CD4-positive, alpha-beta T cell treated with Interleukin-4 for 1 hour (primary cell): ENCODE measurements around the gene CPNE1.

Experiments used
- DNase-seq, 2 donors: peaks; one replicate each; pipeline ENCODE4 v3.0.0-alpha.2; 2020 to 2022

Gene CPNE1

DNA sequence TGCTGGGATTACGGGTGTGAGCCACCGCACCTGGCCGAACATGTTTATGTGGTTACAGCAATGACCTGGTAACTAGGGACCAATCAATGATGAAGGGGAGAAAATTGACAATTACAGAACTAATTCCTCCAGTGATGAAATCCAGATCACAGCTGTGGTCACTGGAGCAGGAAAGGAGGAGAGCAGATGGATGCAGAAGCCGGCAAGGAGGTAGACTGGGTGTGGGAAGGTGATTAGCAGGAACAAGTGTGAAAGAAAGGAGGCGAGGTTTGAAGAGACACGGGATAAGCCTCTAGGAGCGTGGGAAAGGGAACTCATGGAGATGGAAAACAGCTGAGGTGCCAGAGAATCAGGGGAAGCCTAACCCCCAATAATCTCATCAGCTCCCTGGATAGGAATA lies 66.2 kb downstream of the CPNE1 start:
- no peak for DNase-seq

DNA sequence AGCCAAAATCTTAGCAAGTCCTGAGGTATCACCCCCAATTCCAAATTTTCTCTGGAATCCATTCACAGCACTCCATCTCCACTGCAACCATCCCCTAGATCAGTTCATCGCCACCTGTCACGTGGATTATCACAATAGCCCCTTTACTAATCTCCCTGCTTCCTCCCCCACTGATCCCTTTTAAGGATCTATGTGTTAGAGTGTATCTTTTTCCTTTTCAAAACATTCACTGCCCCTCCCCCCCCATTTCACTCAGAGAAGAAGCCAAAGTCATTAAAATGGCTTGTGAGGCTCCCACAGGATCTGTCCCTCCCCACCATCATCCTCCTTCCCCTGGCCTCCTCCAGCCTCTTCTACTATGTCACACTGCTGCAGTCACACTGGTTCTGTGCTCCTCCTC lies 67.5 kb downstream of the CPNE1 start:
- DNase-seq, result no peak

DNA sequence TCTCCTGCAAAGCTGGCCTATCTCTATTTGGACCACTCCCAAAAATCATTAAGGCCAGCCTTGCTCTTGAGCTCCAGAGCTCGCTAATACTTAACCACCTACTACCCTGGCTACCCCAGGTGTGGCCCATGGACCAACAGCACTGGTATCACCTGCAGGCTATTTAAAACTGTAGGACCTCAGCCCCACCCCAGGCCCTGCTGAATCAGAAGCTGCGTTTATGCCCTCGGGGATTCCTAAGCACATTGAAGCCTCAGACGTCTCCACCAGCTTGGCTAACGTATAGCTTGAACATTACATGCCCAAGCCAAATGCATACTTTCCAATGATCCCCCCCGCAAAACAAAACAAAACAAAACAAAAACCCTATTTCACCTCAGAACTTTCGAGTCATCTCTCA lies 68.8 kb downstream of the CPNE1 start:
- DNase-seq, result no peak

DNA sequence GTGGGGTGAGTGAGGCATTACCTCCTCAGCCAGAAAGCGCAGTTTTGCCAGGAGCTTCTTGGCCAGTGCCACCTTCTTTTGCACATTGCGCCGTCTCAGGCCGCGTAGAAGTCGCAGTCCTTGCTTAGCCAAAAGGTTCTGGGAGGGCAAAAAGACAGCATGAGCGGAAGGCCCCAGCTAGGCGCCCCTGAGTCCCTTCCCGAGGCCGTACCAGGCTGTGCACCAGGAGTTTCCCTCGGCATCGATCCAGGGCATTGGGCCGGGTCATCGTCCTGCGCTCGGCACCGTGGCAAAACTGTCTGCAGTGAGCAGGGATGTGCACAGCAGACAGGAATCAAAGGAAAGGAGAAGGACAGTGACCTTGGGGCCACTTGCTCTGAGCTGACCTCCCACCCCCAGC lies 69.2 kb downstream of the CPNE1 start:
- no peak for DNase-seq

DNA sequence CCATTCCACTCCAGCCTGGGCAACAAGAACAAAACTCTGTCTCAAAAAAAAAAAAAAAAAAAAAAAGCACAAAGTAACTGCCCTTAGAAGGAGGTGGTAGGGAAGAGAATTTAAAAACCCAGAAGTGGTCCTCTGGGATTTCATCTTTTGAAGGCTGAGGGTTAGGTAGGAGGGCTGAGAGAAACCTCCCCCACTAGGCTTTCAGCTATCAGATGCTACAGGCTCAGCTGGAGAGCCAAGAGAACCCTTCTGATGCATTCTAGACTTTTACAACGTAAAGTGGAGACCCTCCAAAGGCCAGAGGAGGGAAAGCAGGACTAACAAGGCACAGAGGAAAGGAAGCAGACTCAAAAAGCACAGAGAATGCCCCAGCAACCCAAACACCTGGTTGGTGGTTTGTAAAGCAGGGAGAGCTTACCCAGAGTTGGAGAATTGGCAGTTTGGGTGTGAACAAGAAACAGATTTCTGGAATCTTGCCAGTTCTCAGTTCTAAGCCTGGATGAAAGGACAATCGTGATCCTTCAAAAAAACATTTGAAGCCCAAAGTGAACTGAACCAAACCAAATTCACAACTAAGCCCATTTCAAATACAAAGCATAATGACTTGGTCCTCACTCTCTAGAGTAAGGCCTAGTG lies 72.2 kb downstream of the CPNE1 start:
- no peak for DNase-seq

DNA sequence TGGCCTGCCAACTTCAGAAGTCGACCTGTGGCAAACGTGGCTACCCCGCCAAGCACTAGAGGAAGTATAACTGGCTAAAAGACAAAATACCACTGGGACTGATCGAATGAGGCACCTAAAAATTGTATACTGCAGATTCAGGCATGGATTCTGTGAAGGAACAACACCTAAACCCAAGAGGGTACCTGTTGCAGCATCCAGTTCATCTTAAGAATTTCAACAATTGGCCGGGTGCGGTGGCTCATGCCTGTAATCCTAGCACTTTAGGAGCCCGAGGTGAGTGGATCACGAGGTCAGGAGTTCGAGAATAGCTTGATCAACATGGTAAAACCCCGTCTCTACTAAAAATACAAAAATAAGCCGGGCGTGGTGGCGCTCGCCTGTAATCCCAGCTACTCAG lies 76.3 kb downstream of the CPNE1 start:
- no peak for DNase-seq

DNA sequence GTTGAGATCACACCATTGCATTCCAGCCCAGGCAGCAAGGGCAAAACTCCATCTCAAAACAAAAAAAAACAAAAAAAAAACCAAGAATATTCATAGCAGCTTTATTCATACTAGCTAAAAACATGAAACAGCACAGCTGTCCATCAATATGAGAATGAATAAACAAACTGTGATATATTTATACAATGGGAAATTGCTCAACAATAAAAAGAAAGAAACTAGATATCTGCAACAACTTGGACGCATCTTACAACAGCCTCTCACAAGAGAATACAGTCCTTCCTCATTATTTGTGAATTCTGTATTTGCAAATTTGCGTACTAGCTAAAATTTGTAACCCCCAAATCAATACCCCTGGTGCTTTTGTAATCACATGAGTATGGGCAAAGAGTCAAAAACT lies 77.3 kb downstream of the CPNE1 start:
- DNase-seq, result no peak

DNA sequence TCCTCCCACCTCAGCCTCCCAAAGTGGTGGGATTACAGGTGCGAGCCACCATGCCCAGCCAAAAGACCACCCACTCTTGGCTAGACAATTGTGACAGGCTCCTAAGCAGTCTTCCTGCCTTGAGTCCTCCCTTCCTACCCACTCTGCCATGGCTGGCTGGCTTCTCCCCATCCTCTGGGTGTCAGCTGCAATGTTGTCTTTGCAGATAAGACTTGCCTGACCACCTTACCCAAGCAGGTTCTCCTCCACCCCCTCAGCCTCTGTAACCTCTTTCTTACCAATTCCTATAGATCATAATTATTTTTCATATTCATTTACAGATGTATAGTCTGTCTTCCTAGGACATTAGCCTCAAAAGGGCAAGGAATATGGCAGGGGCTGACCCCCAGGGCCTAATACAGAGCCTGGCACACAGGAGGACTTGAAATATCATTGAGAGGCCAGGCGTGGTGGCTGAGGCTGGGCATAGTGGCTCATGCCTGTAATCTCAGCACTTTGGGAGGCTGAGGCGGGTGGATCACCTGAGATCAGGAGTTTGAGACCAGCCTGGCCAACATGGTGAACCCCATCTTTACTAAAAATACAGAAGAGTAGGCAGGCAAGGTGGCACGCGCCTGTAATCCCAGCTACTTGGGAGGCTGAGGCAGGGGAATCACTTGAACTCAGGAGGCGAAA lies 77.8 kb downstream of the CPNE1 start:
- DNase-seq, result no peak

DNA sequence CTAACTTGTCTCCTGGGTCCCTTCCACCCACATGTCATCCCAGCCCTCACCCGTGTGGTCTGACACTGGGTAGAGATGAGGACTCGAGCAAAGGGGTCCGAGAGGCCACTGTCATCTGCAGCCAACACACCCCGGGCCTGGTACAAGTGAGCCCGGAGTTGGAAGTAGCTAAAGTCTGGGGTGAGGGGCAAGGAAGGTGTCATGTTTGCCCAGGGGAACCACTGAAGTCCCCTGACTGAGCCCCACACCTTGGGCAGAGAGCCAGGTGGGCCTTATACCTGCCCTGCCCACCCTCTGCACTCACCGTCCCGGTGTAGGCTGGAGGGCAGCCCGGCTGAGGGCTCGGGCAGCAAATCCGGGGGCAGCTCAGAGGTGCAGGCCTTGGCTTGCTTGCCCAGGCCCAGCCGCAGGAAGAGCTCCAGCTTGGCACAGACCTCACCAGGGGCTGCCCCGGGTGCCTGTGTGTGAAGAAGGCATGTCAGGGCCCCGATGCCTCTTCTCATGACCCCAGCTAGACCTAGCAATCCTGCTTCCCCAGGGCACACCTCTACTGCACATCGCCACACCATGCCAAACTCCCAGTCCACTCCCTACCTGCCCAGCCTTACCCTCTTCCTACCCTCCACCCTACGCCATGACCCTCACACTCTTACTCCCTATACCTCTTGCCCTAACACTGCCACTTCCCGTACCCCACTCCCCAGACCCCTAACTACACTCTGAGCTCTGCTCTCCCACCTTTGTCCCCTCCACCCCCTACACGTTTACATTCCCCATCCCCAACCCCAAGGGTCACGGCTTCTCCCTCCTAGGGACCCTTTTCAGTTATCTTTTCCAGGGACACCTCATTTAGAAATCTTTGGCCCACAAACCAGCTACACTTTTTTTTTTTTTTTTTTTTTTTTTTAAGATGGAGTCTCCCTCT lies 80.8 kb downstream of the CPNE1 start:
- no peak for DNase-seq

DNA sequence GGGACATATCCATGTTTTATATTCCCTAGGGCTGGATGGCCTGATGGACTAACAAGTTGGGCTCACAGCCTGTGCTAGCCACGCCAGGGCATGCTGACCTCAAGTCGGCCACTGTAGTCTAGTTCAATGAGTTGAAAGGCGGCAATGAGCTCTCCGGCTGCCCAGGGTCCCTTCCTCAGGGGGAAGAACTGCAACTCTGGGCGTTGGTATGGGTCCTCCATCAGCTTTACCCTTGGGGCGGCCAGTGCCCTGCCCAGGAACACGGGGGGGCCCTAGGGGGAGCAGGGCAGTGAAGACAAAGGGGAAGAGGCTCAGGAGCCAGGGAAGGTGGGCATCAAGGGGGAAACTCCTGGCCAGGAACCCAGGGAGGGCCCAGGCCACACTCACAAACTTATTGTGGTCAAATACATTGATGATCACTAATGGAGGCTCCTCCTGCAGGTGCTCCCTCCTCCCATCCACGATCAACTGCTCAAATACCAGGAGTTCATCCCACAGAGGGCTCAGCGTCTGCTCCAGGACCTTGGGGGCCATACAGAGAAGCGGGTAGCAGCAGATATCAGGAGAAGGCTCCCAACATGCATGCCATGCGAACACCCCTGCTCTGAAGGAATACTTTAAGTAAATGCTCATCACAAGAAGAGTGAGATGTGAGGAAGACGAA lies 81.8 kb downstream of the CPNE1 start:
- no peak for DNase-seq

DNA sequence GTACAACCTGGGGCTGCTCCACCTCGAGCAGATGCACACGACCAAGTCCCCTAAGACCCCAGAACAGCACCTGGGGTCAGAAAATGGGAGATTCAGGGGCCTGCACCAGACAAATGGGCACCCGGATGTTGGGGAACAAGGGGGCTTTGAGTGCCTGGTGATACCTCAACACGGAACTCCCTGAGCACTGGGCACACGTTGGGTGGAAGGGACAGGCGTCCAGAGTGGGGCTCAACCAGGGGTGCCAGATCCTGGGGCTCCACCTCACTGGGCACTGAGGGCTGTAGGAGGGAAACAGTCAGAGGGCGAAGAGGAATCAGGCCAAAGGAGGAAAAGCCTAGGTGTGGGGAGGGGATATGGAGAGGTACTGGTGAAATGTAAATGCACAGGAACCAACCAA lies 82.6 kb downstream of the CPNE1 start:
- DNase-seq, result no peak

DNA sequence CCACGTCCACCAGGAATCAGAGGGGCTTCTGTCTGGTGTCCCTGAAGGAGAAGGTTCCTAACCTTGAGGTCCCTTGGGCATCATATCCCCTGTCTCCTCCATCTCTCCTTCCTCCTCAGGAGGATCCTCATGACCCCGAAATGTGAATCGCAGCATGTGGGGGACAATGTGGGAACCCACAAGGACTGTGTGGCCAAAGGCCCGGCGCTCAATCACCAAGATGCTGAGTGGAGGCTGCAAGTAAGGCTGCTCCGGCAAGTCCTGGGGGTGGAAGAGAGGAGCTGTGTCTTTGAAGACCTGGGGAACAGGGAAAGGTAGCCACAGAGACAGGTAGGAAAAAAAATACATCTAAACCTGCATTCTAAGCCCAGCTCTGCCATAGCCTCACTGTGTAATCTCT lies 85.5 kb downstream of the CPNE1 start:
- no peak for DNase-seq

DNA sequence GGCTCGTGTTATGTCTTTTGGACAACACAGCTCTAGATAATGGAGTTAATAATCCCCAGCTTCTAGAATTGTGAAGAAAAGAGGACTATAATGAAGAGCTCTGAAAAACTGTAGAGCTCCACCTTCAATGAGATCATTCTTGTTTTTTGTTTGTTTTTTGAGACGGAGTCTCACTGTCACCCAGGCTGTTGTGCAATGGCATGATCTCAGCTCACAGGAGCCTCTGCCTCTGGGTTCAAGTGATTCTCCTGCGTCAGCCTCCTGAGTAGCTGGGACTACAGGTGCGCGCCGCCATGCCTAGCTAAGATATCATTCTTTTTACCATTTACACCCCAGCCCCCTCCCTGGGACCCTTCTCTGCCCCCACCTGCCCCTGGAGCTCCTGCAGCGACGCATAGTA lies 86.2 kb downstream of the CPNE1 start:
- DNase-seq, result no peak

DNA sequence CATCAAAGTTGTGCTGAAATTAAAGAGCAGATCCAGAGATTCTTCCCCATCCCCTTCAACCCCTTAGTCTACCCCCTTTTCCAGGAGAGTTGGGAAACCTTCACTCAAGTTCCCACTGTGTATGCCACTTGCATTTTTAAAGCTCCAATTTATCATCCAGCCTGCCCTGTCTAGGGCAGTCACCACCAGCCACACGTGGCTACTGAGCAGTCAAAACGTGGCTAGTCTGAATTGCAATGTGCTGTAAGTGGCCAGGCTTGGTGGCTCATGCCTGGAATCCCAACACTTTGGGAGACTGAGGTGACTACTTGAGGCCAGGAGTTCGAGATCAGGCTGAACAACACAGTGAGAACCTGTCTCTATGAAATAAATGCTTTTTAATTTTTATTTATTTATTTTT lies 87.9 kb downstream of the CPNE1 start:
- no peak for DNase-seq
